Keratinocyte (primary cell): Measurements from ENCODE around the gene ADGRB2. TPM values are rescaled to one million over a fixed set of nuclear protein-coding genes. Genes with fewer than 3 reads are reported as not detected.

ENCODE experiments used
- DNase-seq: peaks from one replicate; pipeline ENCODE4 v3.0.0-alpha.2; 2011; ENCODE audit warnings: low read depth, missing footprints, low spot score
- FAIRE-seq: peaks from 2 replicates; lab custom pipeline; 2011; peaks lifted over from hg19 to GRCh38; lab: Jason Lieb, UNC
- H2AFZ ChIP-seq: 2 replicates; pipeline ENCODE4 v1.6.0; 2012; ENCODE audit warnings: low read length, control low read depth, inconsistent platforms; ENCODE audit not compliant: control insufficient read depth
- H3K27ac ChIP-seq: 2 replicates; pipeline ENCODE4 v1.5.1; 2011; ENCODE audit warnings: low read length; ENCODE audit not compliant: control insufficient read depth, insufficient read depth
- H3K27me3 ChIP-seq: 3 replicates; pipeline ENCODE4 v1.6.0; 2011; ENCODE audit warnings: low read length; ENCODE audit not compliant: control insufficient read depth, insufficient read depth; ENCODE audit errors: extremely low read depth
- H3K36me3 ChIP-seq, 2 experiments: 2 replicates in 1 of 2; 3 replicates in 1 of 2; pipeline ENCODE4 v1.5.1; 2011; ENCODE audit warnings: low read length in 2 of 2, mild to moderate bottlenecking in 1 of 2; ENCODE audit not compliant: control insufficient read depth in 2 of 2, insufficient read depth in 2 of 2; ENCODE audit errors: extremely low read depth in 1 of 2
- H3K4me1 ChIP-seq: 3 replicates; pipeline ENCODE4 v1.5.1; 2011; ENCODE audit warnings: low read length; ENCODE audit not compliant: control insufficient read depth, insufficient read depth; ENCODE audit errors: extremely low read depth
- H3K4me2 ChIP-seq: 3 replicates; pipeline ENCODE4 v1.6.0; 2011; ENCODE audit warnings: low read depth, low read length; ENCODE audit not compliant: control insufficient read depth, insufficient read depth; ENCODE audit errors: extremely low read depth
- H3K4me3 ChIP-seq, 3 experiments: fragments of 200-600 bp in 1 of 3; sonication (generic) in 1 of 3; 2 replicates in 2 of 3; 3 replicates in 1 of 3; pipeline ENCODE4 v1.5.1; 2011 to 2016; ENCODE audit warnings: low read length in 3 of 3, mild to moderate bottlenecking in 3 of 3, control low read depth in 2 of 3, inconsistent platforms in 1 of 3, low read depth in 1 of 3, mixed read lengths in 1 of 3, mixed run types in 1 of 3, moderate library complexity in 1 of 3; ENCODE audit not compliant: control insufficient read depth in 2 of 3, insufficient read depth in 2 of 3; ENCODE audit errors: extremely low read depth in 1 of 3
- H3K79me2 ChIP-seq: 2 replicates; pipeline ENCODE4 v1.6.0; 2012; ENCODE audit warnings: low read length; ENCODE audit not compliant: control insufficient read depth, insufficient read depth
- H3K9ac ChIP-seq: 3 replicates; pipeline ENCODE4 v1.6.0; 2011; ENCODE audit warnings: low read length; ENCODE audit not compliant: control insufficient read depth, insufficient read depth; ENCODE audit errors: extremely low read depth
- H3K9me1 ChIP-seq: 3 replicates; pipeline ENCODE4 v1.6.0; 2011; ENCODE audit warnings: low read length; ENCODE audit not compliant: control insufficient read depth, insufficient read depth; ENCODE audit errors: extremely low read depth
- H3K9me3 ChIP-seq: 2 replicates; pipeline ENCODE4 v1.5.1; 2012; ENCODE audit warnings: low read depth, low read length; ENCODE audit not compliant: control insufficient read depth
- H4K20me1 ChIP-seq: 3 replicates; pipeline ENCODE4 v1.6.0; 2011; ENCODE audit warnings: low read length; ENCODE audit not compliant: control insufficient read depth, insufficient read depth; ENCODE audit errors: extremely low read depth
- EZH2 ChIP-seq: IDR thresholded peaks from one replicate; pipeline ENCODE4 v1.6.1; 2012; ENCODE audit warnings: inconsistent platforms, mild to moderate bottlenecking, low read length, moderate library complexity
- dilution Hi-C: fragments of 300-500 bp; cut with MboI; formaldehyde crosslinking; loops from one replicate; pipeline ENCODE4 v1.7.0; 2020; ENCODE audit warnings: low sequenced_read_pairs; ENCODE audit not compliant: extremely low pct_ligation_motif_present
- polyA plus RNA-seq, 5 experiments: library from polyadenylated mRNA; depleted of rRNA in 3 of 5; stranded (reverse) in 3 of 5; stranded (forward) in 1 of 5; unstranded in 1 of 5; fragments of >200 nt; gene quantifications; 1 replicate in 1 of 5; 2 replicates in 3 of 5; 3 replicates in 1 of 5; pipeline versions ENCODE4 v1.2.1 to v1.2.3, GENCODE V29; 2011 to 2012; ENCODE audit warnings: missing spikeins in 2 of 5, low read depth in 1 of 5, low replicate concordance in 1 of 5
- TF ChIP-seq, protein P1 (sequence below), 3 experiments: IDR thresholded peaks in 1 of 3; conservative IDR thresholded peaks in 1 of 3; optimal IDR thresholded peaks in 1 of 3; 2 replicates in 2 of 3; 3 replicates in 1 of 3; pipeline versions ENCODE3 to v1.5.1; 2011; ENCODE audit warnings: low read length in 3 of 3, mild to moderate bottlenecking in 3 of 3, moderate library complexity in 2 of 3, control low read depth in 1 of 3, inconsistent platforms in 1 of 3; ENCODE audit not compliant: insufficient read depth in 2 of 3; ENCODE audit errors: extremely low read depth in 1 of 3

The ADGRB2 gene
- polyA plus RNA-seq, 1 donor (not counting 4 experiments of a cell fraction or from before 2014, with no cell fraction given): 0.68 TPM

DNA sequence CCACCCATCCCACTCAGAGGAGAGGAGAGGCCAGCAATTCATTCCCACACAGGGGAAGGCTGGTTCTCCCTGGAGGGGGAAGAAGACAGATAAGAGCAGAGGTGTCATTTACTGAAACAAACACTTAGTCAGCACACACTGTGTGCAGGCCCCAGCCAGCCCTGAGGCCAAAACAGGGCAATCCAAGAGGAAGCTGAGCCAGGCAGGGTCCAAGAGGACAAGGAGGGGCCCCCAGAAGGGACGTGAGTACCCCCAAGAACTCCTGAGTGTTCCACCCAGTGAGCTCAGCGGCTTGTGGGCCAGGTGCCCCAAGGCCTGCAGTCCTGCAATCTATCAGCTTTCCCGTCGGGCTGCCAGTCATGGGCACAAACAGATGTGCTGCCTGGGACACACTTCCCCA lies 15.8 kb downstream of the ADGRB2 start:
- Histone ChIP-seq H3K79me2 (no peaks in the 10 kb centered on the region), H3K4me3 (no peak overlapping the region), H3K9me3 (no peaks in the 10 kb centered on the region), H3K4me2 (no peak overlapping the region), H3K4me1 (peaks cover 8% of the 10 kb centered on the region), H3K27ac (no peak overlapping the region), H3K36me3 (no peaks in the 10 kb centered on the region), H3K9ac (no peak overlapping the region), H3K27me3 (peaks cover 5% of the 10 kb centered on the region), H2AFZ (no peak overlapping the region), H3K9me1 (no peaks in the 10 kb centered on the region), H4K20me1 (no peaks in the 10 kb centered on the region)
- DNase-seq: no peak
- TF ChIP-seq, protein P1, sequence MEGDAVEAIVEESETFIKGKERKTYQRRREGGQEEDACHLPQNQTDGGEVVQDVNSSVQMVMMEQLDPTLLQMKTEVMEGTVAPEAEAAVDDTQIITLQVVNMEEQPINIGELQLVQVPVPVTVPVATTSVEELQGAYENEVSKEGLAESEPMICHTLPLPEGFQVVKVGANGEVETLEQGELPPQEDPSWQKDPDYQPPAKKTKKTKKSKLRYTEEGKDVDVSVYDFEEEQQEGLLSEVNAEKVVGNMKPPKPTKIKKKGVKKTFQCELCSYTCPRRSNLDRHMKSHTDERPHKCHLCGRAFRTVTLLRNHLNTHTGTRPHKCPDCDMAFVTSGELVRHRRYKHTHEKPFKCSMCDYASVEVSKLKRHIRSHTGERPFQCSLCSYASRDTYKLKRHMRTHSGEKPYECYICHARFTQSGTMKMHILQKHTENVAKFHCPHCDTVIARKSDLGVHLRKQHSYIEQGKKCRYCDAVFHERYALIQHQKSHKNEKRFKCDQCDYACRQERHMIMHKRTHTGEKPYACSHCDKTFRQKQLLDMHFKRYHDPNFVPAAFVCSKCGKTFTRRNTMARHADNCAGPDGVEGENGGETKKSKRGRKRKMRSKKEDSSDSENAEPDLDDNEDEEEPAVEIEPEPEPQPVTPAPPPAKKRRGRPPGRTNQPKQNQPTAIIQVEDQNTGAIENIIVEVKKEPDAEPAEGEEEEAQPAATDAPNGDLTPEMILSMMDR (optimal IDR thresholded peaks at IDR 0.05 in 1 of 3, IDR thresholded peaks at IDR 0.05 in 1 of 3, conservative IDR thresholded peaks at IDR 0.05 in 1 of 3; ENCODE audit: extremely low read depth in 1 of 3, insufficient read depth in 2 of 3, low read length in 3 of 3): no peak
- TF ChIP-seq EZH2: no peak
- FAIRE-seq: no peak
- dilution Hi-C loops: no loop called here

DNA sequence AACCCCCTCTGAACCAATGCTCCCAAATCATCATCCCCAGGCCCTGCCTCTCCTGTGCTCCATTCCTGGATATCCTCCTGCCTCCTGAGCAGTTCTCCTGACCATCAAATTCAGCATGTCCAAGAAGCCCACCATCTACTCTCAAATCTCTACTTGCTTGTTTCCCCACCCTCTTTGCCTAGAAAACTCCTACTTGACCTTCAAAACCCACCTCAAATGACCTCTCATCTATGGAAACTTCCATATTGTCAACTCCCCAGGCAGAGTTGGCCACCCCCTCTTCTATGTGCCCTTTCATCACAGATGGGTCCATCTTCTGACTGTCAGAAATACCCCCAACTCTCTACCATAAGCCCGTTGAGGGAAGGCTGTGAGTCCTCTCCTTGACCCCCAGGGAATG lies 16.8 kb downstream of the ADGRB2 start:
- Histone ChIP-seq H3K9ac (no peak overlapping the region), H3K27me3 (peaks cover 5% of the 10 kb centered on the region), H3K36me3 (no peaks in the 10 kb centered on the region), H4K20me1 (no peaks in the 10 kb centered on the region), H3K4me1 (peaks cover 6% of the 10 kb centered on the region), H3K9me1 (no peaks in the 10 kb centered on the region), H3K79me2 (no peaks in the 10 kb centered on the region), H3K4me2 (no peak overlapping the region), H3K27ac (no peak overlapping the region), H3K4me3 (no peak overlapping the region), H2AFZ (no peak overlapping the region), H3K9me3 (no peaks in the 10 kb centered on the region)
- no peak for TF ChIP-seq EZH2
- dilution Hi-C loops: no loop called here
- FAIRE-seq (no peak), DNase-seq (no peak)

DNA sequence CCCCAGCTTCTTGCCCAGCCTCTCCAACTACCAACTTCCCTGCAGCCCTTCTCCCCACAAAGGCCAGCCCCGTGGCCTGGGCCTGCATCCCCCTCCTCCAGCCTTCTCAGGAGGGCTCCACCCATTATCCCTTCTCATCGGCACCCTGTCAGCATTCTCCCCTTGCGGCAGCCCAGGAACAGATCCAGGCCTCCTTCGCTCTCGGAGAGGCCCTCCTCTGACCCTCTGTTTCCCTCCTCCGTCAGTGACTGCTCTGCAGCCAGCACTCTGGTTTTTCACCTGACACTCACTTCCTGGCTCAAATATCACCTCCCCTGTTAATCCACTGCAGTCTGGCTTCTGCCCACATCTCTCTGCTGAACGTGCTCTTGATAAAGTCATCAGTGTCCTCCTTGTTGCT lies 17.5 kb downstream of the ADGRB2 start:
- no peak for FAIRE-seq
- no peak for TF ChIP-seq EZH2
- TF ChIP-seq, protein P1 (optimal IDR thresholded peaks at IDR 0.05 in 1 of 3, IDR thresholded peaks at IDR 0.05 in 1 of 3, conservative IDR thresholded peaks at IDR 0.05 in 1 of 3; ENCODE audit: extremely low read depth in 1 of 3, insufficient read depth in 2 of 3, low read length in 3 of 3): no peak

More for the DNA sequence above, 17.5 kb downstream of the ADGRB2 start:
- no peaks in the 10 kb centered on the region for H3K9me3 ChIP-seq
- no peaks in the 10 kb centered on the region for H3K79me2 ChIP-seq
- dilution Hi-C loops: no loop called here
- DNase-seq: no peak
- H3K9me1 ChIP-seq: no peaks in the 10 kb centered on the region
- H3K4me2 ChIP-seq: no peak overlapping the region
- H3K27ac ChIP-seq: no peak overlapping the region
- H3K4me3 ChIP-seq: no peak overlapping the region
- H2AFZ ChIP-seq: no peak overlapping the region
- H3K4me1 ChIP-seq: peaks cover 6% of the 10 kb centered on the region
- no peak overlapping the region for H3K9ac ChIP-seq
- H3K27me3 ChIP-seq: peaks cover 5% of the 10 kb centered on the region
- H4K20me1 ChIP-seq: no peaks in the 10 kb centered on the region
- H3K36me3 ChIP-seq: no peaks in the 10 kb centered on the region
